ENCODE results near the gene SLCO3A1. TPM values are rescaled to one million over a fixed set of nuclear protein-coding genes. Genes with fewer than 3 reads are reported as not detected.

Gene SLCO3A1
- total and polyA plus RNA-seq, 2 of the 8 experiments (the other 6 are each of a cell fraction or from before 2014, with no cell fraction given): 15.1 to 20.4 TPM

GRCh38 chr15:91992945-91993344 lies 139.4 kb downstream of the SLCO3A1 start:
- Histone ChIP-seq H4K91ac (replicated peaks; ENCODE audit: insufficient read length, low read length) (no peak overlapping the region), H4K5ac (ENCODE audit: insufficient read length, low read depth, low read length) (no peak overlapping the region), H3K9ac (replicated peaks in 1 of 4; ENCODE audit: extremely low read depth in 1 of 4, low read depth in 3 of 4, low read length in 3 of 4) (no peak overlapping the region), H2BK120ac (replicated peaks; ENCODE audit: low read depth, low read length) (no peak overlapping the region), H3K36me3 (ENCODE audit: control insufficient read depth in 2 of 4, insufficient read depth in 4 of 4, low read length in 3 of 4) (no peaks in the 10 kb centered on the region), H2BK15ac (ENCODE audit: low read length) (no peak overlapping the region), H3K23me2 (ENCODE audit: low read depth, low read length) (no peaks in the 10 kb centered on the region), H2BK5ac (ENCODE audit: low read depth, low read length) (no peak overlapping the region), H4K20me1 (replicated peaks in 1 of 2; ENCODE audit: control insufficient read depth in 1 of 2, insufficient read depth in 2 of 2, low read length in 2 of 2) (no peaks in the 10 kb centered on the region), H2AK5ac (ENCODE audit: low read depth, low read length) (no peak overlapping the region), H3K23ac (ENCODE audit: insufficient read length) (no peak overlapping the region), H3K27ac (ENCODE audit: low read depth, low read length) (no peak overlapping the region), H3K79me2 (ENCODE audit: control insufficient read depth in 1 of 2, insufficient read depth in 2 of 2, low read length in 2 of 2) (no peaks in the 10 kb centered on the region; a peak in 1 of 4 replicates), H3K79me1 (ENCODE audit: low read depth, low read length) (no peaks in the 10 kb centered on the region), H3K9me3 (ENCODE audit: insufficient read depth in 2 of 2, low read depth in 1 of 2, low read length in 1 of 2) (no peaks in the 10 kb centered on the region; a peak in 1 of 4 replicates), H2AFZ (ENCODE audit: low read length) (no peak overlapping the region), H3K56ac (replicated peaks; ENCODE audit: insufficient read length, low read depth, low read length) (no peak overlapping the region), H3K27me3 (replicated peaks in 1 of 4; ENCODE audit: control insufficient read depth in 3 of 4, extremely low read depth in 1 of 4, insufficient read depth in 3 of 4, low read length in 3 of 4) (no peaks in the 10 kb centered on the region), H3K4me1 (replicated peaks in 1 of 4; ENCODE audit: control insufficient read depth in 3 of 4, insufficient read depth in 4 of 4, low read length in 3 of 4) (peaks cover 0 to 4% (median 1%) of the 10 kb centered on the region in 4 experiments; a peak in 1 of 7 replicates), H2BK12ac (ENCODE audit: low read depth, low read length) (no peak overlapping the region), H3K4me2 (ENCODE audit: insufficient read depth in 1 of 2, low read depth in 2 of 2, low read length in 2 of 2) (no peak overlapping the region), H2BK20ac (ENCODE audit: low read length) (no peak overlapping the region), H4K8ac (ENCODE audit: extremely low read depth, insufficient read depth, low read length) (no peak overlapping the region), H3K4ac (replicated peaks; ENCODE audit: insufficient read length, low read depth, low read length) (no peak overlapping the region), H3K4me3 (ENCODE audit: extremely low read depth in 1 of 4, insufficient read depth in 2 of 4, low read depth in 3 of 4, low read length in 4 of 4) (no peak overlapping the region), H3K18ac (ENCODE audit: extremely low read depth, low read length) (no peak overlapping the region), H3K14ac (ENCODE audit: insufficient read length) (no peak overlapping the region)
- DNase-seq (ENCODE audit: low read depth in 1 of 2, low spot score in 2 of 2) (no peak), FAIRE-seq (no peak)
- ChIA-PET CTCF (ENCODE audit: partially characterized antibody) (interaction anchor here (1.2 kb wide), 1 partner anchor 90 kb away, joined by 3 read pairs; no protein-coding TSS in a partner anchor), POLR2A (ENCODE audit: partially characterized antibody) (no interaction called here)
- TF ChIP-seq KDM1A (IDR thresholded peaks at IDR 0.05; ENCODE audit: borderline replicate concordance, low read length) (no peak), SUZ12 (IDR thresholded peaks at IDR 0.05; ENCODE audit: low read length) (no peak), BCL11A (IDR thresholded peaks at IDR 0.05; ENCODE audit: low read depth in 2 of 2, low read length in 2 of 2) (no peak)
- 92% methylated on average over 3 of the region's 3 CpGs; no CpG with 5 or more reads in 1 of the 2 experiments for WGBS, 2 experiments (ENCODE audit: extremely low coverage in 1 of 2, insufficient coverage in 1 of 2, insufficient read length in 1 of 2, insufficient replicate concordance in 2 of 2, low coverage in 1 of 2, low lambda C conversion rate in 2 of 2, missing lambda C conversion rate in 1 of 2)
